Breast epithelium (tissue), 4 donors: ENCODE measurements around the gene CBX2. TPM values are rescaled to one million over a fixed set of nuclear protein-coding genes. Genes with fewer than 3 reads are reported as not detected.
"Not testable (repeated sequence)": the region's sequence is repeated elsewhere in the genome, so short reads cannot be mapped to it uniquely, and the experiment has no call there.

Source experiments
- DNase-seq, 2 donors: peaks; one replicate each; pipeline ENCODE4 v3.0.0-alpha.2; 2019; ENCODE audit warnings: low spot score in 2 of 2
- H3K27ac ChIP-seq, 2 donors: fragments of 200-600 bp; sonication (generic) in 1 of 2; one replicate each; pipeline ENCODE4 v1.5.1; 2016 to 2019; ENCODE audit warnings: mild to moderate bottlenecking in 1 of 2
- H3K27me3 ChIP-seq, 2 donors: fragments of 200-600 bp; sonication (generic) in 1 of 2; one replicate each; pipeline versions ENCODE4 v1.5.1 to v1.6.0; 2017 to 2019; ENCODE audit warnings: control low read depth in 1 of 2, mild to moderate bottlenecking in 1 of 2
- H3K36me3 ChIP-seq: fragments of 200-600 bp; one replicate; pipeline ENCODE4 v1.5.1; 2019
- H3K4me1 ChIP-seq, 2 donors: fragments of 200-600 bp; sonication (generic); one replicate each; pipeline ENCODE4 v1.5.1; 2016 to 2019; ENCODE audit warnings: control low read depth in 1 of 2
- H3K4me3 ChIP-seq, 3 donors: fragments of 200-600 bp; sonication (generic); 1 replicate in 2 of 3; 2 replicates in 1 of 3; pipeline ENCODE4 v1.5.1; 2016 to 2019; ENCODE audit warnings: mild to moderate bottlenecking in 3 of 3, moderate library complexity in 2 of 3
- H3K9me3 ChIP-seq, 2 donors: fragments of 200-600 bp; sonication (generic) in 1 of 2; one replicate each; pipeline ENCODE4 v1.5.1; 2016 to 2019; ENCODE audit warnings: control low read depth in 1 of 2
- POLR2A ChIP-seq: fragments of 450-650 bp; IDR thresholded peaks from one replicate; pipeline ENCODE4 v1.6.1; 2016; ENCODE audit warnings: antibody characterized with exemption, mild to moderate bottlenecking, moderate library complexity
- POLR2AphosphoS5 ChIP-seq, 3 donors: sonication (generic); formaldehyde crosslinking; IDR thresholded peaks; one replicate each; pipeline ENCODE4 v1.6.1; 2017; ENCODE audit warnings: antibody characterized with exemption in 3 of 3
- intact Hi-C: fragments of 100-400 bp; cut with DNase I; formaldehyde crosslinking; loops from one replicate; pipeline ENCODE4 v1.15.1; 2023; ENCODE audit warnings: low total_unique reads
- total RNA-seq, 3 donors: library from RNA; depleted of rRNA; stranded (reverse); fragments of >200 nt; gene quantifications; one replicate each; pipeline ENCODE4 v1.1.0, GENCODE V29; 2016
- TF ChIP-seq, protein P1 (sequence below), 3 donors: fragments of 450-650 bp; IDR thresholded peaks; one replicate each; pipeline ENCODE4 v1.5.1; 2016 to 2017; ENCODE audit warnings: antibody characterized with exemption in 3 of 3, mild to moderate bottlenecking in 3 of 3, moderate library complexity in 3 of 3

The CBX2 gene
- total RNA-seq, 3 donors from 2014 or later, result 1.2 to 2.2 (median 2.0) TPM

DNA sequence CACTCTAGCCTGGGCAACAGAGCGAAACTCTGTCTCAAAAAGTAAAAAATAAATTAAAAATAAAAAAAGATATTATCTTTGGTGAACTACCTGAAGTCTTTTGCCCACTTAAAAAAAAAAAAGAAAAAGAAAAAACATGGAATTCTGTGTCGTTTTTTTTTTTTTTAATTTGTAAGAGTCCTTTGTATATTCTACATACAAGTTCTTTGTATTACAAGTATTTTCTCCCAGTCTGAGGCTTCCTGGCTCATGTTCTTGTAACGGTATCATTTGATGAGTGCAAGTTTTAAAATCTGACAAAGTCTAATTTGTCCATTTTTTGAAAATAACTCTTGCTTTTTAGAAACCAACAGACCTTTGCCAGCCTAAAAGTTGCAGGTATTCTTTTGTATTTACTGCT, 12.2 kb upstream of the CBX2 start:
- H3K4me3 ChIP-seq, result no peak overlapping the region
- TF ChIP-seq, protein P1, sequence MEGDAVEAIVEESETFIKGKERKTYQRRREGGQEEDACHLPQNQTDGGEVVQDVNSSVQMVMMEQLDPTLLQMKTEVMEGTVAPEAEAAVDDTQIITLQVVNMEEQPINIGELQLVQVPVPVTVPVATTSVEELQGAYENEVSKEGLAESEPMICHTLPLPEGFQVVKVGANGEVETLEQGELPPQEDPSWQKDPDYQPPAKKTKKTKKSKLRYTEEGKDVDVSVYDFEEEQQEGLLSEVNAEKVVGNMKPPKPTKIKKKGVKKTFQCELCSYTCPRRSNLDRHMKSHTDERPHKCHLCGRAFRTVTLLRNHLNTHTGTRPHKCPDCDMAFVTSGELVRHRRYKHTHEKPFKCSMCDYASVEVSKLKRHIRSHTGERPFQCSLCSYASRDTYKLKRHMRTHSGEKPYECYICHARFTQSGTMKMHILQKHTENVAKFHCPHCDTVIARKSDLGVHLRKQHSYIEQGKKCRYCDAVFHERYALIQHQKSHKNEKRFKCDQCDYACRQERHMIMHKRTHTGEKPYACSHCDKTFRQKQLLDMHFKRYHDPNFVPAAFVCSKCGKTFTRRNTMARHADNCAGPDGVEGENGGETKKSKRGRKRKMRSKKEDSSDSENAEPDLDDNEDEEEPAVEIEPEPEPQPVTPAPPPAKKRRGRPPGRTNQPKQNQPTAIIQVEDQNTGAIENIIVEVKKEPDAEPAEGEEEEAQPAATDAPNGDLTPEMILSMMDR (IDR thresholded peaks at IDR 0.05), result no peak
- TF ChIP-seq POLR2A (no peak), POLR2AphosphoS5 (IDR thresholded peaks at IDR 0.05) (no peak)
- no peak overlapping the region for H3K27ac ChIP-seq
- H3K9me3 ChIP-seq, result no peaks in the 10 kb centered on the region
- H3K27me3 ChIP-seq, result no peaks in the 10 kb centered on the region
- intact Hi-C loops, result no loop called here
- DNase-seq, result no peak
- H3K36me3 ChIP-seq, result no peaks in the 10 kb centered on the region
- no peaks in the 10 kb centered on the region for H3K4me1 ChIP-seq

GRCh38 chr17:79769570-79770506, 8.1 kb upstream of the CBX2 start:
- TF ChIP-seq, protein P1 (IDR thresholded peaks at IDR 0.05), result no peak
- no peak for TF ChIP-seq POLR2A
- no peak for TF ChIP-seq POLR2AphosphoS5 (IDR thresholded peaks at IDR 0.05)
- Histone ChIP-seq H3K4me1 (no peaks in the 10 kb centered on the region), H3K27me3 (peaks cover 0 to 36% of the 10 kb centered on the region in 2 donors), H3K36me3 (no peaks in the 10 kb centered on the region), H3K27ac (no peak overlapping the region), H3K9me3 (no peaks in the 10 kb centered on the region), H3K4me3 (no peak overlapping the region)
- DNase-seq, result no peak
- intact Hi-C loops, result no loop called here

- no peak overlapping the region for H3K27ac ChIP-seq
- no peak for TF ChIP-seq POLR2AphosphoS5 (IDR thresholded peaks at IDR 0.05)
- no peak for TF ChIP-seq POLR2A
- TF ChIP-seq, protein P1 (IDR thresholded peaks at IDR 0.05), result no peak
- no peak overlapping the region for H3K4me3 ChIP-seq
- intact Hi-C loops, result no loop called here
- H3K4me1 ChIP-seq, result no peaks in the 10 kb centered on the region
- no peak for DNase-seq
- H3K27me3 ChIP-seq, result peaks cover 0 to 50% of the 10 kb centered on the region in 2 donors
- no peaks in the 10 kb centered on the region for H3K9me3 ChIP-seq
- H3K36me3 ChIP-seq, result no peaks in the 10 kb centered on the region
Observed at GRCh38 chr17:79771276-79771675, 6.7 kb upstream of the CBX2 start.

DNA sequence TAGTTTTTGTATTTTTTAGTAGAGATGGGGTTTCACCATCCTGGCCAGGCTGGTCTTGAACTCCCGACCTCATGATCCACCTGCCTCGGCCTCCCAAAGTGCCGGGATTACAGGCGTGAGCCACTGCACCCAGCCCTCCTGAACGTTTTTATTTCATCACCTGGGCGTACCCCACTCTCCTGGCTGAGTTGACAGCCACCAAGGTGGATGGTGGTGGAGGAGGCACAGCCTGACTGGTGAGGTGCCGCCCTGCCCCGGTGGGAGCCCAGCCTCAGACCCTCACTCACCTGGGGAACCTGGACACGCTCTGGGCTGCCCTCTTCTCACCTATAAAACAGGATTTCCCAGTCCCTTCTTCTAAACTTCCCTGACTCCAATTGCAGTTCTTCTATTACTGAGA, 5.2 kb upstream of the CBX2 start:
- intact Hi-C loops, H3K4me1 ChIP-seq, H3K9me3 ChIP-seq, H3K4me3 ChIP-seq, DNase-seq, H3K36me3 ChIP-seq, H3K27ac ChIP-seq: not testable (repeated sequence)
- peaks cover 0 to 61% of the 10 kb centered on the region in 2 donors for H3K27me3 ChIP-seq

DNA sequence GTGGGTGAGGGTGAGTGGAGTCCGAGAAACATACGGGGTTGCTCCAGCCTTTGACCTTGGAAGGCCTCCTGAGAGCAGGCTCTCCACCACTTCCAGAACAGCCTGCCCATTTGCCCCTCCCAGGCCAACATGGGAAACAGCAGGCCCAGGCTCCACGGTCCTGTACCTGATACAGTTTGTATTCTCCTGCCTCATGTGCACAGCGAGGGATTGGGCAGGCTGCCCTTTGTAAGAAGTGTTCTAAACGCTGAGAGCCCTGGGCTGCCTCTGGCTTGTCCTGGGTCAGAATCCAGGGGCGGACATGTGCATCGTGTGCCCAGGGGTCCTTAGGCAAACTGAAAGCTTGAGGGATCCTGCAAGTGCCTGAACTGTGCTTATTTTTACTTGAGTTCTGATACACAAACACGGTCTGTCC, 3.4 kb upstream of the CBX2 start:
- DNase-seq, result no peak
- TF ChIP-seq POLR2A (no peak), POLR2AphosphoS5 (IDR thresholded peaks at IDR 0.05) (no peak)
- TF ChIP-seq, protein P1 (IDR thresholded peaks at IDR 0.05), result no peak
- peaks cover 4 to 61% of the 10 kb centered on the region in 2 donors for H3K27me3 ChIP-seq

More for the DNA sequence above, 3.4 kb upstream of the CBX2 start:
- Histone ChIP-seq H3K9me3 (no peaks in the 10 kb centered on the region), H3K27ac (no peak overlapping the region), H3K4me3 (no peak overlapping the region), H3K4me1 (peaks cover 0 to 6% of the 10 kb centered on the region in 2 donors), H3K36me3 (no peaks in the 10 kb centered on the region)
- intact Hi-C loops, result no loop called here
